Measurements from ENCODE around the gene ZNF430.

Gene ZNF430

GRCh38 chr19:21022996-21023395 is 2.5 kb downstream of the ZNF430 start:
- peaks cover 0 to 22% of the 10 kb centered on the region in 2 donors for H3K9me3 ChIP-seq (replicated peaks in 1 of 2; ENCODE audit: control insufficient read depth in 2 of 2, insufficient read depth in 1 of 2, low read depth in 1 of 2, low read length in 2 of 2)
- no peak overlapping the region for H3K14ac ChIP-seq (ENCODE audit: low read length)
- H2BK120ac ChIP-seq (ENCODE audit: low read depth, low read length): no peak overlapping the region
- no peak overlapping the region for H4K8ac ChIP-seq (ENCODE audit: low read depth, low read length)
- H3K18ac ChIP-seq (ENCODE audit: low read length): no peak overlapping the region
- no peak overlapping the region for H2BK12ac ChIP-seq (ENCODE audit: low read length)
- H3K4me3 ChIP-seq (ENCODE audit: low read length in 2 of 2): no peak overlapping the region
- H2BK15ac ChIP-seq (ENCODE audit: low read length): no peak overlapping the region
- H2AK5ac ChIP-seq (ENCODE audit: low read depth, low read length): no peak overlapping the region
- no peak for DNase-seq (ENCODE audit: low spot score)
- no peak overlapping the region for H2BK5ac ChIP-seq (ENCODE audit: low read length)
- H3K4ac ChIP-seq (ENCODE audit: low read length): no peak overlapping the region
- H3K4me1 ChIP-seq (ENCODE audit: control insufficient read depth in 2 of 2, insufficient read depth in 1 of 2, low read depth in 1 of 2, low read length in 2 of 2): no peaks in the 10 kb centered on the region
- H3K9ac ChIP-seq (ENCODE audit: low read depth, low read length, poor library complexity): no peak overlapping the region
- H2AFZ ChIP-seq (ENCODE audit: low read length): no peak overlapping the region
- no peaks in the 10 kb centered on the region for H3K27me3 ChIP-seq (ENCODE audit: control insufficient read depth in 3 of 3, insufficient read depth in 3 of 3, low read depth in 1 of 3, low read length in 3 of 3)
- H3K27ac ChIP-seq (replicated peaks; ENCODE audit: low read length): no peak overlapping the region
- H3K23ac ChIP-seq (ENCODE audit: low read depth, low read length, poor library complexity): no peak overlapping the region
- no peaks in the 10 kb centered on the region for H3K79me1 ChIP-seq (ENCODE audit: low read depth, low read length)
- no peak overlapping the region for H3K4me2 ChIP-seq (ENCODE audit: insufficient read depth, low read length, poor library complexity, severe bottlenecking)
- peaks cover 5 to 58% of the 10 kb centered on the region in 2 donors for H3K36me3 ChIP-seq (replicated peaks in 1 of 2; ENCODE audit: control insufficient read depth in 2 of 2, insufficient read depth in 2 of 2, low read length in 2 of 2)
- H4K91ac ChIP-seq (ENCODE audit: low read depth, low read length, poor library complexity): no peak overlapping the region
- no CpG with 5 or more reads among the region's 2 CpGs for WGBS, 2 donors (ENCODE audit: extremely low coverage in 2 of 2, insufficient read length in 2 of 2, insufficient replicate concordance in 1 of 2)

- Histone ChIP-seq H3K4me2 (ENCODE audit: insufficient read depth, low read length, poor library complexity, severe bottlenecking) (no peak overlapping the region), H3K4me1 (ENCODE audit: control insufficient read depth in 2 of 2, insufficient read depth in 1 of 2, low read depth in 1 of 2, low read length in 2 of 2) (no peaks in the 10 kb centered on the region), H3K9ac (ENCODE audit: low read depth, low read length, poor library complexity) (no peak overlapping the region), H3K79me1 (ENCODE audit: low read depth, low read length) (no peaks in the 10 kb centered on the region), H3K14ac (ENCODE audit: low read length) (no peak overlapping the region), H2BK15ac (ENCODE audit: low read length) (no peak overlapping the region), H3K4me3 (ENCODE audit: low read length in 2 of 2) (no peak overlapping the region), H2AK5ac (ENCODE audit: low read depth, low read length) (no peak overlapping the region), H2BK12ac (ENCODE audit: low read length) (no peak overlapping the region), H3K18ac (ENCODE audit: low read length) (no peak overlapping the region), H4K8ac (ENCODE audit: low read depth, low read length) (no peak overlapping the region), H3K36me3 (replicated peaks in 1 of 2; ENCODE audit: control insufficient read depth in 2 of 2, insufficient read depth in 2 of 2, low read length in 2 of 2) (peaks cover 6 to 67% of the 10 kb centered on the region in 2 donors), H4K91ac (ENCODE audit: low read depth, low read length, poor library complexity) (no peak overlapping the region), H3K23ac (ENCODE audit: low read depth, low read length, poor library complexity) (no peak overlapping the region), H2BK5ac (ENCODE audit: low read length) (no peak overlapping the region), H2AFZ (ENCODE audit: low read length) (no peak overlapping the region), H3K27me3 (ENCODE audit: control insufficient read depth in 3 of 3, insufficient read depth in 3 of 3, low read depth in 1 of 3, low read length in 3 of 3) (no peaks in the 10 kb centered on the region), H2BK120ac (ENCODE audit: low read depth, low read length) (no peak overlapping the region), H3K9me3 (replicated peaks in 1 of 2; ENCODE audit: control insufficient read depth in 2 of 2, insufficient read depth in 1 of 2, low read depth in 1 of 2, low read length in 2 of 2) (peaks cover 0 to 30% of the 10 kb centered on the region in 2 donors), H3K4ac (ENCODE audit: low read length) (no peak overlapping the region), H3K27ac (replicated peaks; ENCODE audit: low read length) (no peak overlapping the region)
- DNase-seq (ENCODE audit: low spot score): no peak
Measured at GRCh38 chr19:21023901-21024300, 3.4 kb downstream of the ZNF430 start.

DNA sequence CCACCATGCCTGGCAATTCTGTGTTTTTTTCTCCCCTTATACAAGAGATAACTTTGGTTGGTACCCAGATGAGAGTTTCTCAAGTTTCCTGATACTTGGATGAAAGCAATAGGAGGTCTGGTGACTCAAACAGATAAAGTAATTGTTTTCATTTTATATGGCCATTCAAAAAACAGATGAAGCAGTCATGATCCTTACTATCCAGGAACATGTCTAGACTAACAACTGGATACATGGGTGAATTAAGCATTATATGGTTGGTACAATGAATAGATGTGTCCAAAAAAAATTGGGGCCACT is 8.5 kb downstream of the ZNF430 start:
- DNase-seq (ENCODE audit: low spot score): no peak
- no peak overlapping the region for H2BK120ac ChIP-seq (ENCODE audit: low read depth, low read length)
- peaks cover 6 to 91% of the 10 kb centered on the region in 2 donors for H3K36me3 ChIP-seq (replicated peaks in 1 of 2; ENCODE audit: control insufficient read depth in 2 of 2, insufficient read depth in 2 of 2, low read length in 2 of 2)
- H3K14ac ChIP-seq (ENCODE audit: low read length): no peak overlapping the region
- H2AK5ac ChIP-seq (ENCODE audit: low read depth, low read length): no peak overlapping the region
- H3K9me3 ChIP-seq (replicated peaks in 1 of 2; ENCODE audit: control insufficient read depth in 2 of 2, insufficient read depth in 1 of 2, low read depth in 1 of 2, low read length in 2 of 2): peaks cover 0 to 33% of the 10 kb centered on the region in 2 donors
- H3K4me1 ChIP-seq (ENCODE audit: control insufficient read depth in 2 of 2, insufficient read depth in 1 of 2, low read depth in 1 of 2, low read length in 2 of 2): no peaks in the 10 kb centered on the region
- H3K4ac ChIP-seq (ENCODE audit: low read length): no peak overlapping the region
- no peak overlapping the region for H2BK5ac ChIP-seq (ENCODE audit: low read length)
- H3K27me3 ChIP-seq (ENCODE audit: control insufficient read depth in 3 of 3, insufficient read depth in 3 of 3, low read depth in 1 of 3, low read length in 3 of 3): no peaks in the 10 kb centered on the region
- no peak overlapping the region for H3K4me2 ChIP-seq (ENCODE audit: insufficient read depth, low read length, poor library complexity, severe bottlenecking)
- H2BK15ac ChIP-seq (ENCODE audit: low read length): no peak overlapping the region
- H2BK12ac ChIP-seq (ENCODE audit: low read length): no peak overlapping the region
- peaks cover 4% of the 10 kb centered on the region for H3K79me1 ChIP-seq (ENCODE audit: low read depth, low read length)
- H2AFZ ChIP-seq (ENCODE audit: low read length): no peak overlapping the region
- H3K18ac ChIP-seq (ENCODE audit: low read length): no peak overlapping the region
- H3K23ac ChIP-seq (ENCODE audit: low read depth, low read length, poor library complexity): no peak overlapping the region
- H3K27ac ChIP-seq (replicated peaks; ENCODE audit: low read length): no peak overlapping the region
- no peak overlapping the region for H4K8ac ChIP-seq (ENCODE audit: low read depth, low read length)
- no peak overlapping the region for H3K4me3 ChIP-seq (ENCODE audit: low read length in 2 of 2)
- H3K9ac ChIP-seq (ENCODE audit: low read depth, low read length, poor library complexity): no peak overlapping the region
- no peak overlapping the region for H4K91ac ChIP-seq (ENCODE audit: low read depth, low read length, poor library complexity)

- H3K27ac ChIP-seq (replicated peaks; ENCODE audit: low read length): no peak overlapping the region
- no peak overlapping the region for H2AFZ ChIP-seq (ENCODE audit: low read length)
- H2BK12ac ChIP-seq (ENCODE audit: low read length): no peak overlapping the region
- no peak overlapping the region for H3K4ac ChIP-seq (ENCODE audit: low read length)
- no peaks in the 10 kb centered on the region for H3K27me3 ChIP-seq (ENCODE audit: control insufficient read depth in 3 of 3, insufficient read depth in 3 of 3, low read depth in 1 of 3, low read length in 3 of 3)
- peaks cover 3% of the 10 kb centered on the region for H3K79me1 ChIP-seq (ENCODE audit: low read depth, low read length)
- H4K91ac ChIP-seq (ENCODE audit: low read depth, low read length, poor library complexity): no peak overlapping the region
- H3K23ac ChIP-seq (ENCODE audit: low read depth, low read length, poor library complexity): no peak overlapping the region
- H3K18ac ChIP-seq (ENCODE audit: low read length): no peak overlapping the region
- H3K4me2 ChIP-seq (ENCODE audit: insufficient read depth, low read length, poor library complexity, severe bottlenecking): no peak overlapping the region
- no peak overlapping the region for H2BK120ac ChIP-seq (ENCODE audit: low read depth, low read length)
- H3K36me3 ChIP-seq (replicated peaks in 1 of 2; ENCODE audit: control insufficient read depth in 2 of 2, insufficient read depth in 2 of 2, low read length in 2 of 2): peaks cover 10 to 64% of the 10 kb centered on the region in 2 donors
- no peak overlapping the region for H2AK5ac ChIP-seq (ENCODE audit: low read depth, low read length)
- peaks cover 4 to 84% of the 10 kb centered on the region in 2 donors for H3K9me3 ChIP-seq (replicated peaks in 1 of 2; ENCODE audit: control insufficient read depth in 2 of 2, insufficient read depth in 1 of 2, low read depth in 1 of 2, low read length in 2 of 2)
- no peak overlapping the region for H3K4me3 ChIP-seq (ENCODE audit: low read length in 2 of 2)
- no peak overlapping the region for H2BK5ac ChIP-seq (ENCODE audit: low read length)
- no peak overlapping the region for H4K8ac ChIP-seq (ENCODE audit: low read depth, low read length)
- no peaks in the 10 kb centered on the region for H3K4me1 ChIP-seq (ENCODE audit: control insufficient read depth in 2 of 2, insufficient read depth in 1 of 2, low read depth in 1 of 2, low read length in 2 of 2)
- H3K14ac ChIP-seq (ENCODE audit: low read length): no peak overlapping the region
- no peak overlapping the region for H2BK15ac ChIP-seq (ENCODE audit: low read length)
- no peak overlapping the region for H3K9ac ChIP-seq (ENCODE audit: low read depth, low read length, poor library complexity)
- DNase-seq (ENCODE audit: low spot score): no peak
Measured at GRCh38 chr19:21045028-21045427, 24.6 kb downstream of the ZNF430 start.
